SH-SY5Y (cell line): ENCODE results near the gene MAGEH1.

ENCODE experiments used
- GATA2 ChIP-seq: IDR thresholded peaks from 2 replicates; pipeline ENCODE4 v1.6.1; 2011; ENCODE audit warnings: mild to moderate bottlenecking, low read depth, low read length
- GATA3 ChIP-seq: IDR thresholded peaks from 2 replicates; pipeline ENCODE4 v1.6.1; 2011; ENCODE audit warnings: low read depth, mild to moderate bottlenecking, low read length, moderate library complexity

- no peak for TF ChIP-seq GATA2
- TF ChIP-seq GATA3 = no peak
Measured at GRCh38 chrX:55490121-55490520, 38.2 kb downstream of the MAGEH1 start.
